Duodenal mucosa (tissue), 2 donors: Measurements from ENCODE around the gene ARMC12.

ENCODE experiments used
- H3K27ac ChIP-seq: one replicate; pipeline ENCODE4 v1.7.0; 2013; ENCODE audit warnings: low read depth, low read length
- H3K27me3 ChIP-seq, 2 donors: one replicate each; pipeline ENCODE4 v1.7.0; 2013; ENCODE audit warnings: low read length in 2 of 2, control low read depth in 1 of 2; ENCODE audit not compliant: insufficient read depth in 2 of 2, control insufficient read depth in 1 of 2
- H3K36me3 ChIP-seq, 2 donors: one replicate each; pipeline ENCODE4 v1.7.0; 2013; ENCODE audit warnings: low read length in 2 of 2, control low read depth in 1 of 2; ENCODE audit not compliant: insufficient read depth in 2 of 2, control insufficient read depth in 1 of 2
- H3K4me1 ChIP-seq, 2 donors: one replicate each; pipeline ENCODE4 v1.7.0; 2013; ENCODE audit warnings: low read length in 2 of 2, control low read depth in 1 of 2; ENCODE audit not compliant: insufficient read depth in 2 of 2, control insufficient read depth in 1 of 2
- H3K4me3 ChIP-seq, 2 donors: one replicate each; pipeline ENCODE4 v1.7.0; 2013; ENCODE audit warnings: low read length in 2 of 2, low read depth in 1 of 2
- H3K9ac ChIP-seq, 2 donors: one replicate each; pipeline ENCODE4 v1.7.0; 2013; ENCODE audit warnings: low read length in 2 of 2, low read depth in 1 of 2
- H3K9me3 ChIP-seq, 2 donors: one replicate each; pipeline ENCODE4 v1.7.0; 2013; ENCODE audit warnings: low read length in 2 of 2, control low read depth in 1 of 2; ENCODE audit not compliant: control insufficient read depth in 1 of 2

ARMC12 gene

DNA sequence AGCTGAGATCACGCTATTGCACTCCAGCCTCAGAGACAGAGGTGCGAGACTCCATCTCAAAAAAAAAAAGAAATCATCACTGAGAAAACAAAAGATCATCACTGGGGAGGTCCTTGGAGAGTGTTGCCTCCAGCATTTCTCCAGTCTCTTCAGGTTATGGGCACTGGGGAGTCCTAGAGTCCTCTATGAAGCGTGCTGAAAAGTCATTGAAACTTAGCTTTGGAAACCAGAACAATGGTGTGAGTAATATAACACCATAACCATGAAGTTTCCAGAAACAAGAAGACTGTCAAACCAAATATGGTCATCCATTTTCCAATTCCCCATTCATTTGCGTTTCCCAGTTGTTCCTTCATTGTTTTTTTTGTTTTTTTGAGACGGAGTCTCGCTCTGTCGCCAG is 13.7 kb downstream of the ARMC12 start:
- Histone ChIP-seq H3K4me1 (no peaks in the 10 kb centered on the region), H3K9me3 (no peaks in the 10 kb centered on the region), H3K27me3 (no peaks in the 10 kb centered on the region), H3K27ac (no peak overlapping the region), H3K4me3 (no peak overlapping the region), H3K36me3 (no peaks in the 10 kb centered on the region), H3K9ac (no peak overlapping the region)

- H3K27me3 ChIP-seq, result no peaks in the 10 kb centered on the region
- H3K27ac ChIP-seq, result no peak overlapping the region
- no peak overlapping the region for H3K4me3 ChIP-seq
- H3K9ac ChIP-seq, result no peak overlapping the region
- no peaks in the 10 kb centered on the region for H3K4me1 ChIP-seq
- H3K36me3 ChIP-seq, result no peaks in the 10 kb centered on the region
- H3K9me3 ChIP-seq, result no peaks in the 10 kb centered on the region
Observed at GRCh38 chr6:35751594-35751993, 14.8 kb downstream of the ARMC12 start.

DNA sequence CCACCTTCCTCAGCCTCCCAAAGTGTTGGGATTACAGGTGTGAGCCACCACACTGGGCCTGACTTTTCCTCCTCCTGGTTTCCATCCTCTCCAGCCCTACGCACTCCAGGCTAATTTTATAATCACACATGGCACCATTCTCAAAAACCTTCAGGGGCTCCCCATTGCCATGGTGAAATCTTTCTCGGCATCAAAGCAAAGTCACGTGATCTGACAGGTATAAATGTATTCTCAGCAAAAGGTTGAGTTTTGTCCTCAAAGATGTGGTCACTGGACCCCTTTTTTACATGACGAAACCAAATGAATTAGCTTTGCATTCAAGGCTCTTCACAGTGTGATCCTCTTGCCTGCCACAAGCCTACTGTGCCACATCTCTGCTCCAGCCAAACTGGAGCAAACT is 15.5 kb downstream of the ARMC12 start:
- no peaks in the 10 kb centered on the region for H3K36me3 ChIP-seq
- no peaks in the 10 kb centered on the region for H3K9me3 ChIP-seq
- H3K27ac ChIP-seq, result no peak overlapping the region
- H3K4me1 ChIP-seq, result no peaks in the 10 kb centered on the region
- no peak overlapping the region for H3K9ac ChIP-seq
- H3K4me3 ChIP-seq, result no peak overlapping the region
- no peaks in the 10 kb centered on the region for H3K27me3 ChIP-seq

DNA sequence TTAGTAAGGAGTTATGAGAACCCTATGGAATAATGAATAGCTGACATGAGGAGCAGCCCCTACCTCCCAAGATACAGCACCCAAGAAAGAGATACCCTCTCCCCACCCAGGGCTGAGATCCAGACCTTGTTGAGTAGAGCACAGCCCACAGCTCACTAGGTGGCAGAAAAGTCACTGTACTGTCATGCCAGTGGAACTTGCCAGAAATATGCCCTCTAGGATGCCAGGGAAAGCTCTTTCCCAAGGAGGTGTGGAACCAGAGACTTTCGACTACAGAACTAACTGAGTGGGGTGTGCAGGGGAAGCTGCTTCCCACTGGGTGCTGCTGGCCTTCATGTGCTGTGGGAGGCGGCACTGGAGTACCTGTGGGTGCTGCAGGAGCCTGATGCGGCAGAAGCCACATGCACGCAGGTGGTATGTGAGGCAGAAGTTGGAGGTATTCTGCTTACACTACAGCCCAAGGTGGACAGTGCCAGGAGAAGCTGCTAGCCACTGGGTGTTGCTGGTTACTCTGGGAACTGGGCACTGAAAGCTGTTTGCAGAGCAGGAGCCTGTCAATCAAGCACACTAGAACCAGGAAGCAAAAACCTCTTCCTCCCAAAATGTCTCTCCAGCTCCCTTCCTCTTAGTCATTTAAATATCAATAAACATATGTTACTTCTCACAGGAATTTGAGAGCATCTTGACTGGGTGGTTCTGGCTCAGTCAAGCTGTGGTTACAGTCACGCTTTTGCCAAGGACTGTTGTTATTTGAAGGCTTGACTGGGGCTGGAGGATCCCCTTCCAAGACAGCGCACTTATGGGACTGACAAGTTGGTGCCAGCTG is 17.8 kb downstream of the ARMC12 start:
- Histone ChIP-seq H3K36me3 (no peaks in the 10 kb centered on the region), H3K4me3 (no peak overlapping the region), H3K27me3 (no peaks in the 10 kb centered on the region), H3K9me3 (no peaks in the 10 kb centered on the region), H3K4me1 (no peaks in the 10 kb centered on the region), H3K9ac (no peak overlapping the region), H3K27ac (no peak overlapping the region)

DNA sequence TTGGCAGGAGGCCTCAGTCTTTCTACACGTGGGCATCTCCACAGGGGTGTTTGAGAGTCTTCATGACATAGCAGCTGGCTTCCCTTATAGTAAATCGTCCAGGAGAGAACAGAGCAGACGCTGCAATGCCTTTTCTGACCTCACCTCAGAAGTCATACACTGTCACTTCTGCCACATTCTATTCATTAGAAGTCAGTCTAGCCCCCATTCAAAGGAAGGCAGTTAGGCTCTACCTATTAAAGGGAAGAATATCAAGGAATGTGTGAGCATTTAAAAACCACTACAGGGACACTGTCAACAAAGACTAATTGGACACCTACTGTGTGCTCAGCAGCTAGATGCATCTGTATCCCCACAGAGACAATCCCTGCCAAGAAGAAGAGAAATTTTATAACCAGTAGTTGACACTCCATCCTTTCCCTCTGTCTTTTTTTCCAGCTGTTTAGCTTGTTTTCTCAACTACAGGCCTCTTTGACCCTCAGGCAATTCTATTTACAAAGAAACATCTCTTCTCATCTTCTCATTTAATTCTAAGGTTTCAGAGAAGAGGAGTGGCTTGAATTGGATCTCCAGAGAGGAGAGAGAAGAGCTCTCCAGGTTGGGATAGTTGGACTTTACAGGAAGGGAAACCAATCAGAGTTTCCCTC is 18.6 kb downstream of the ARMC12 start:
- no peaks in the 10 kb centered on the region for H3K9me3 ChIP-seq
- no peaks in the 10 kb centered on the region for H3K27me3 ChIP-seq
- H3K9ac ChIP-seq, result no peak overlapping the region
- H3K36me3 ChIP-seq, result no peaks in the 10 kb centered on the region
- H3K4me3 ChIP-seq, result no peak overlapping the region
- H3K4me1 ChIP-seq, result no peaks in the 10 kb centered on the region
- H3K27ac ChIP-seq, result no peak overlapping the region

GRCh38 chr6:35757456-35758123 is 20.8 kb downstream of the ARMC12 start:
- Histone ChIP-seq H3K27ac (no peak overlapping the region), H3K9me3 (no peaks in the 10 kb centered on the region), H3K36me3 (no peaks in the 10 kb centered on the region), H3K4me1 (no peaks in the 10 kb centered on the region), H3K27me3 (no peaks in the 10 kb centered on the region), H3K4me3 (no peak overlapping the region), H3K9ac (no peak overlapping the region)

DNA sequence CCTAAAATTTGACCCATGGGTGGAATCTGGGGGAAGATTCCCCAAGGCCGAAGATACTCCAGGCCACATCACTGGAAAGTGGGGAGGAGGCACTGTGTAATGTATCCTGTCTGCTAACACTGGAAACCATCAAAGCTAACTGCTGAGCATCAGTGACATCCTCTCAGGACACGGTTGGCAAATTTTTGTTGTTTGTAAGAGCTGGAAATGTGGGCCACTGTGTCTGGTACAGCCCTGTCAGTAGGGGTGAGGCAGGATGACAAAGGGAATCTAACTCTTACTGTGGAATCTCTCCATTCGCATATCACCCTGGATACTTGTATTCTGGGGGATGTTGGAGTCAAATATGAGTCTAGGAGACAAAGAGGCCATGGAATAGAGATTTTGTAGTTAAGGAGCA is 22.6 kb downstream of the ARMC12 start:
- no peaks in the 10 kb centered on the region for H3K36me3 ChIP-seq
- no peak overlapping the region for H3K27ac ChIP-seq
- H3K4me1 ChIP-seq, result no peaks in the 10 kb centered on the region
- no peak overlapping the region for H3K4me3 ChIP-seq
- no peaks in the 10 kb centered on the region for H3K9me3 ChIP-seq
- H3K9ac ChIP-seq, result no peak overlapping the region
- H3K27me3 ChIP-seq, result peaks cover 7 to 14% of the 10 kb centered on the region in 2 donors

DNA sequence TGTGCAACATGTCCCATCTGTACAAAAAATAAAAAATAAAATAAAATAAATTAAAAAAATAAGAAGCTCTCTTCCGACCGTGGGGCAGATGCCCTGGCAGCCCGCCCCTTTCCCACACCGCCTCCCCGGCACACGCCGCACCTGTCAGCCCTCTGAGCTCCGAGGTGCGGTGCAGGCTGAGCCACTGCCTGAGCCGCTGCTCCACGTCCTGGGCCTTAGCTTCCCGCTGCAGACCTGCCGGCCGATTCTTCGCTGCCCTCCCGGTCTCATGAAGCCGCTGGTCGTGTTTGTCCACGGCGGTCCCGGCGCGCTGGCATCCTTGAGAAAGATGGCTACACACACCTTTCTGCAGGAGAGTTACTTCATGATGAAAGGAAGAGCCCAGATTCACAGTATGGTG is 28.9 kb downstream of the ARMC12 start:
- Histone ChIP-seq H3K4me3 (no peak overlapping the region), H3K36me3 (no peaks in the 10 kb centered on the region), H3K27me3 (peaks cover 7 to 17% of the 10 kb centered on the region in 2 donors), H3K4me1 (no peaks in the 10 kb centered on the region), H3K27ac (no peak overlapping the region), H3K9me3 (no peaks in the 10 kb centered on the region), H3K9ac (no peak overlapping the region)

- Histone ChIP-seq H3K4me1 (no peaks in the 10 kb centered on the region), H3K4me3 (no peak overlapping the region), H3K27me3 (peaks cover 3 to 8% of the 10 kb centered on the region in 2 donors), H3K36me3 (no peaks in the 10 kb centered on the region), H3K9me3 (no peaks in the 10 kb centered on the region), H3K9ac (no peak overlapping the region), H3K27ac (no peak overlapping the region)
Observed at GRCh38 chr6:35769211-35769610, 32.4 kb downstream of the ARMC12 start.

DNA sequence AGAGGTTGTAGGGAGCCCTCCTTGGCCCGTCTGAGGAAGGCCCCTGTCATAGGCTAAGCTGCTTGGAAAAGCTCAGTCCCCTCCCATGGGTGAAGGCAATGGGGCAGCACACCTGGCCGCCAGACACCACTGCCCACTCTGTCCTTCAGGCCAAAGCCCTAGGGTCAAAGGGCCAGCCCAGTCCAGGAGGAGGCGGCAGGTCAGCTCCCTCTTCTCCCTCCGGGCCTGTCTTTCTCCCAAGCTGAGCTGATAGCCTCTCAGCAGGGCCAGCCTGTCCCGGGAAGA is 34.5 kb downstream of the ARMC12 start:
- Histone ChIP-seq H3K4me3 (no peak overlapping the region), H3K9ac (no peak overlapping the region), H3K9me3 (no peaks in the 10 kb centered on the region), H3K27ac (no peak overlapping the region), H3K4me1 (no peaks in the 10 kb centered on the region), H3K27me3 (peaks cover 3 to 12% of the 10 kb centered on the region in 2 donors), H3K36me3 (no peaks in the 10 kb centered on the region)
